Erythroblast (primary cell): ENCODE data around the gene ACTN1.

ENCODE experiments used
- GATA1 ChIP-seq: IDR thresholded peaks from 2 replicates; pipeline ENCODE4 v1.6.1; 2011; ENCODE audit warnings: low read depth, mild to moderate bottlenecking, control low read depth, low read length, moderate library complexity
- POLR2A ChIP-seq: IDR thresholded peaks from 2 replicates; pipeline ENCODE4 v1.6.1; 2011; ENCODE audit warnings: mild to moderate bottlenecking, low read length

- TF ChIP-seq POLR2A (no peak), GATA1 (no peak)
These were observed 136.8 kb downstream of the ACTN1 start for GRCh38 chr14:68842298-68842697.
